Measurements from ENCODE around the gene SFMBT1. TPM values are rescaled to one million over a fixed set of nuclear protein-coding genes. Genes with fewer than 3 reads are reported as not detected.

SFMBT1 gene
- total RNA-seq, 1 donor from 2014 or later: 5.5 TPM

- H3K4me1 Mint-ChIP-seq (ENCODE audit: low read depth, unreplicated experiment): no peaks in the 10 kb centered on the region
- H3K27me3 Mint-ChIP-seq (ENCODE audit: low read depth, unreplicated experiment): no peaks in the 10 kb centered on the region
- H3K4me2 ChIP-seq (ENCODE audit: low read length): no peak overlapping the region
- no peak overlapping the region for H3K27ac Mint-ChIP-seq (ENCODE audit: unreplicated experiment)
- no peaks in the 10 kb centered on the region for H4K20me1 ChIP-seq (ENCODE audit: insufficient read depth, low read length)
- H3K27me3 ChIP-seq (ENCODE audit: insufficient read depth, low read length): no peaks in the 10 kb centered on the region
- no peak overlapping the region for H2AFZ ChIP-seq (ENCODE audit: low read depth, low read length)
- FAIRE-seq (no peak), DNase-seq (ENCODE audit: low read depth) (no peak)
- no peaks in the 10 kb centered on the region for H3K36me3 Mint-ChIP-seq (ENCODE audit: low read depth, unreplicated experiment)
- H3K4me1 ChIP-seq (ENCODE audit: insufficient read depth, low read length): no peaks in the 10 kb centered on the region
- H3K4me3 Mint-ChIP-seq (ENCODE audit: unreplicated experiment): no peak overlapping the region
- H3K9me3 ChIP-seq (ENCODE audit: insufficient read depth, low read depth, low read length): no peaks in the 10 kb centered on the region
- no peak overlapping the region for H3K4me3 ChIP-seq (ENCODE audit: insufficient read depth, low read depth, low read length)
- no peaks in the 10 kb centered on the region for H3K79me2 ChIP-seq (ENCODE audit: insufficient read depth, low read length)
- H3K9ac ChIP-seq (ENCODE audit: low read length): no peak overlapping the region
- H3K9me3 Mint-ChIP-seq (ENCODE audit: unreplicated experiment): no peaks in the 10 kb centered on the region
- no peak overlapping the region for H3K27ac ChIP-seq (ENCODE audit: low read depth, low read length)
- TF ChIP-seq CTCF (IDR thresholded peaks at IDR 0.05; ENCODE audit: insufficient read depth, low read depth, low read length): no peak
- no peaks in the 10 kb centered on the region for H3K36me3 ChIP-seq (ENCODE audit: insufficient read depth, low read length)
Observed at GRCh38 chr3:53005854-53006513, 39.9 kb downstream of the SFMBT1 start.

GRCh38 chr3:53005338-53005737 is 40.5 kb downstream of the SFMBT1 start:
- Mint-ChIP-seq H3K36me3 (ENCODE audit: low read depth, unreplicated experiment) (no peaks in the 10 kb centered on the region), H3K4me3 (ENCODE audit: unreplicated experiment) (no peak overlapping the region), H3K27ac (ENCODE audit: unreplicated experiment) (no peak overlapping the region), H3K9me3 (ENCODE audit: unreplicated experiment) (no peaks in the 10 kb centered on the region), H3K4me1 (ENCODE audit: low read depth, unreplicated experiment) (no peaks in the 10 kb centered on the region), H3K27me3 (ENCODE audit: low read depth, unreplicated experiment) (no peaks in the 10 kb centered on the region)
- no peak overlapping the region for H3K4me2 ChIP-seq (ENCODE audit: low read length)
- H3K9ac ChIP-seq (ENCODE audit: low read length): no peak overlapping the region
- H3K9me3 ChIP-seq (ENCODE audit: insufficient read depth, low read depth, low read length): no peaks in the 10 kb centered on the region
- no peaks in the 10 kb centered on the region for H3K79me2 ChIP-seq (ENCODE audit: insufficient read depth, low read length)
- no peaks in the 10 kb centered on the region for H4K20me1 ChIP-seq (ENCODE audit: insufficient read depth, low read length)
- H2AFZ ChIP-seq (ENCODE audit: low read depth, low read length): no peak overlapping the region
- TF ChIP-seq EZH2 (IDR thresholded peaks at IDR 0.05; ENCODE audit: insufficient read depth, low read length) (no peak), CTCF (IDR thresholded peaks at IDR 0.05; ENCODE audit: insufficient read depth, low read depth, low read length) (no peak)
- H3K4me1 ChIP-seq (ENCODE audit: insufficient read depth, low read length): no peaks in the 10 kb centered on the region
- no peaks in the 10 kb centered on the region for H3K27me3 ChIP-seq (ENCODE audit: insufficient read depth, low read length)
- FAIRE-seq: no peak
- no peak overlapping the region for H3K4me3 ChIP-seq (ENCODE audit: insufficient read depth, low read depth, low read length)
- DNase-seq (ENCODE audit: low read depth): no peak
- H3K36me3 ChIP-seq (ENCODE audit: insufficient read depth, low read length): no peaks in the 10 kb centered on the region
- H3K27ac ChIP-seq (ENCODE audit: low read depth, low read length): no peak overlapping the region

DNA sequence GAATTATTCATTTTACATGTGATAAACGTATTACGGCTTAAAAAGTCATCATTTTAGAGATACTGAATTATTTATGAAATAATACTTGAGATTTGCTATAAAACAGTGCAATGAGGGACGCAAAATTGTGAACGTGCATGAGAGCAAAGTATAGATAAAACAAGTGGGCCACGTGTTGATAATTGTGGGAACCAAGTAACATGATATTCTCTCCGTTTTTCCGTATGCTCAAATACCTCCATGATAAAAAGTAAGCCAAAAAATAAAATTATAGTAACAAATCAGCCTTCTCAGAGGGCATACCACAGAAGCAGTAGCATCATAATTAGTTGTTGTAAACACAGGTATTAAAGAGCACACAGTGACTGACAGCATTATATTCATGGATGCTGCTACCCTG is 42.6 kb downstream of the SFMBT1 start:
- TF ChIP-seq CTCF (IDR thresholded peaks at IDR 0.05; ENCODE audit: insufficient read depth, low read depth, low read length): no peak
- TF ChIP-seq EZH2 (IDR thresholded peaks at IDR 0.05; ENCODE audit: insufficient read depth, low read length): no peak
- Mint-ChIP-seq H3K27me3 (ENCODE audit: low read depth, unreplicated experiment) (no peaks in the 10 kb centered on the region), H3K4me3 (ENCODE audit: unreplicated experiment) (no peak overlapping the region), H3K4me1 (ENCODE audit: low read depth, unreplicated experiment) (no peaks in the 10 kb centered on the region), H3K9me3 (ENCODE audit: unreplicated experiment) (no peaks in the 10 kb centered on the region), H3K27ac (ENCODE audit: unreplicated experiment) (no peak overlapping the region), H3K36me3 (ENCODE audit: low read depth, unreplicated experiment) (no peaks in the 10 kb centered on the region)
- FAIRE-seq: no peak
- Histone ChIP-seq H3K4me2 (ENCODE audit: low read length) (no peak overlapping the region), H3K9ac (ENCODE audit: low read length) (no peak overlapping the region), H3K79me2 (ENCODE audit: insufficient read depth, low read length) (no peaks in the 10 kb centered on the region), H3K9me3 (ENCODE audit: insufficient read depth, low read depth, low read length) (no peaks in the 10 kb centered on the region), H3K36me3 (ENCODE audit: insufficient read depth, low read length) (no peaks in the 10 kb centered on the region), H4K20me1 (ENCODE audit: insufficient read depth, low read length) (no peaks in the 10 kb centered on the region), H3K27me3 (ENCODE audit: insufficient read depth, low read length) (no peaks in the 10 kb centered on the region), H2AFZ (ENCODE audit: low read depth, low read length) (no peak overlapping the region), H3K4me3 (ENCODE audit: insufficient read depth, low read depth, low read length) (no peak overlapping the region), H3K27ac (ENCODE audit: low read depth, low read length) (no peak overlapping the region), H3K4me1 (ENCODE audit: insufficient read depth, low read length) (no peaks in the 10 kb centered on the region)
- no peak for DNase-seq (ENCODE audit: low read depth)
